Measurements from ENCODE around the gene MSL1.

Gene MSL1

GRCh38 chr17:40179923-40180659, 58.3 kb downstream of the MSL1 start:
- DNase-seq = no peak

- no peak for DNase-seq
Observed at GRCh38 chr17:40180694-40181093, 58.9 kb downstream of the MSL1 start.

GRCh38 chr17:40181205-40181604, 59.4 kb downstream of the MSL1 start:
- no peak for DNase-seq

- no peak for DNase-seq
Observed at GRCh38 chr17:40182606-40183005, 60.8 kb downstream of the MSL1 start.

All from CD4-positive, alpha-beta T cell treated with Interleukin-17A for 4 hours (primary cell).